Mesendoderm (in vitro differentiated cells): ENCODE results near the gene ZDHHC19. TPM values are rescaled to one million over a fixed set of nuclear protein-coding genes. Genes with fewer than 3 reads are reported as not detected.

ENCODE experiments used
- DNase-seq: peaks from one replicate; pipeline ENCODE4 v3.0.0; 2013
- H2AK5ac ChIP-seq: 2 replicates; pipeline ENCODE4 v1.6.1; 2013; ENCODE audit warnings: low read length, inconsistent platforms
- H2BK120ac ChIP-seq: 2 replicates; pipeline ENCODE4 v1.6.1; 2013; ENCODE audit warnings: low read depth, mild to moderate bottlenecking, low read length, moderate library complexity, mixed read lengths
- H2BK15ac ChIP-seq: replicated peaks from 2 replicates; pipeline ENCODE4 v1.6.1; 2013; ENCODE audit warnings: low read depth, mild to moderate bottlenecking, moderate library complexity
- H2BK5ac ChIP-seq: 2 replicates; pipeline ENCODE4 v1.6.1; 2013; ENCODE audit warnings: low read length, inconsistent platforms
- H3K18ac ChIP-seq: 2 replicates; pipeline ENCODE4 v1.6.1; 2013; ENCODE audit warnings: mild to moderate bottlenecking, low read length, mixed read lengths
- H3K23ac ChIP-seq: one replicate; pipeline ENCODE4 v1.6.1; 2013; ENCODE audit warnings: low read length
- H3K27ac ChIP-seq: 2 replicates; pipeline ENCODE4 v1.5.1; 2013; ENCODE audit warnings: low read depth, mild to moderate bottlenecking, inconsistent platforms, low read length, moderate library complexity
- H3K27me3 ChIP-seq: 2 replicates; pipeline ENCODE4 v1.6.1; 2013; ENCODE audit warnings: low read length, control low read depth, mild to moderate bottlenecking, inconsistent platforms; ENCODE audit not compliant: insufficient read depth, poor library complexity
- H3K36me3 ChIP-seq: 2 replicates; pipeline ENCODE4 v1.6.1; 2013; ENCODE audit warnings: low read length, inconsistent platforms; ENCODE audit not compliant: control insufficient read depth, insufficient read depth
- H3K4ac ChIP-seq: one replicate; pipeline ENCODE4 v1.6.1; 2013; ENCODE audit warnings: low read depth, mild to moderate bottlenecking, low read length, moderate library complexity
- H3K4me1 ChIP-seq: 2 replicates; pipeline ENCODE4 v1.6.1; 2013; ENCODE audit warnings: low read depth, low read length, inconsistent platforms; ENCODE audit not compliant: control insufficient read depth
- H3K4me2 ChIP-seq: 2 replicates; pipeline ENCODE4 v1.6.1; 2013; ENCODE audit warnings: low read length
- H3K4me3 ChIP-seq: 2 replicates; pipeline ENCODE4 v1.5.1; 2013; ENCODE audit warnings: mild to moderate bottlenecking, low read length
- H3K56ac ChIP-seq: one replicate; pipeline ENCODE4 v1.6.1; 2013; ENCODE audit warnings: low read length
- H3K79me1 ChIP-seq: 2 replicates; pipeline ENCODE4 v1.6.1; 2013; ENCODE audit warnings: low read length, inconsistent platforms
- H3K79me2 ChIP-seq: 2 replicates; pipeline ENCODE4 v1.6.1; 2013; ENCODE audit warnings: mild to moderate bottlenecking, low read length; ENCODE audit not compliant: control insufficient read depth, insufficient read depth
- H3K9ac ChIP-seq: 2 replicates; pipeline ENCODE4 v1.6.1; 2013; ENCODE audit warnings: low read length, inconsistent platforms
- H4K5ac ChIP-seq: one replicate; pipeline ENCODE4 v1.6.1; 2013; ENCODE audit warnings: low read length
- H4K8ac ChIP-seq: one replicate; pipeline ENCODE4 v1.6.1; 2013; ENCODE audit warnings: low read depth, mild to moderate bottlenecking, control low read depth, low read length, moderate library complexity
- WGBS: extraction: QIAGEN DNeasy Blood & Tissue Kit; methylation state at CpG from one replicate; pipeline ENCODE4 v1.1.7; 2013; ENCODE audit warnings: low lambda C conversion rate, missing lambda C conversion rate; ENCODE audit not compliant: insufficient coverage; ENCODE audit errors: extremely low coverage; 5-methylcytosine and 5-hydroxymethylcytosine counted together
- small RNA-seq: library from polyadenylated mRNA; stranded (forward); fragments of <200 nt; extraction: miRNeasy Mini kit (QIAGEN cat#:217004); gene quantifications from one replicate; pipeline ENCODE3, GENCODE V24; 2013; ENCODE audit not compliant: insufficient read depth

Gene ZDHHC19

DNA sequence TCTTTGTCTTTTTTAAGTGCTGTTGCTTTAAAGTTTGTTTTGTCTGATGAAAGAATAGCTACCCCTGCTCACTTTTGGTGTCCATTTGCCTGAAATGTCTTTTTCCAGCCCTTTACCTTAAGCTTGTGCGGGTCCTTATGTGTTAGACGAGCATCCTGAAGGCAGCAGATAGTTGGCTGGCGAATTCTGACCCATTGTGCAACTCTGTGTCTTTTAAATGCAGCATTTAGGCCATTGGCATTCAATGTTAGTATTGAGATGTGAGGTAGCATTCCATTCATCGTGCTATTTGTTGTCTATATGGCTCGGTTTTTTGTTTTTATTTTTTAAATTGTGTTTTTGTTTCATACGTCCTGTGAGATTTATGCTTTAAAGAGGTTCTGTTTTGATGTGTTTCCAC is 55.0 kb downstream of the ZDHHC19 start:
- H3K18ac ChIP-seq, result no peak overlapping the region
- no peak overlapping the region for H2BK15ac ChIP-seq
- no peak overlapping the region for H3K9ac ChIP-seq
- no peaks in the 10 kb centered on the region for H3K27me3 ChIP-seq
- H3K23ac ChIP-seq, result no peak overlapping the region
- H3K4me1 ChIP-seq, result no peaks in the 10 kb centered on the region
- no peak overlapping the region for H2AK5ac ChIP-seq
- no peak for DNase-seq
- H4K8ac ChIP-seq, result no peak overlapping the region
- H3K56ac ChIP-seq, result no peak overlapping the region
- no peaks in the 10 kb centered on the region for H3K36me3 ChIP-seq
- no CpG with 5 or more reads among the region's 6 CpGs for WGBS
- no peak overlapping the region for H3K4me2 ChIP-seq
- no peak overlapping the region for H2BK5ac ChIP-seq
- no peaks in the 10 kb centered on the region for H3K79me2 ChIP-seq
- H3K79me1 ChIP-seq, result no peaks in the 10 kb centered on the region
- H2BK120ac ChIP-seq, result no peak overlapping the region
- no peak overlapping the region for H3K4ac ChIP-seq
- no peak overlapping the region for H3K27ac ChIP-seq
- H4K5ac ChIP-seq, result no peak overlapping the region
- H3K4me3 ChIP-seq, result no peak overlapping the region

DNA sequence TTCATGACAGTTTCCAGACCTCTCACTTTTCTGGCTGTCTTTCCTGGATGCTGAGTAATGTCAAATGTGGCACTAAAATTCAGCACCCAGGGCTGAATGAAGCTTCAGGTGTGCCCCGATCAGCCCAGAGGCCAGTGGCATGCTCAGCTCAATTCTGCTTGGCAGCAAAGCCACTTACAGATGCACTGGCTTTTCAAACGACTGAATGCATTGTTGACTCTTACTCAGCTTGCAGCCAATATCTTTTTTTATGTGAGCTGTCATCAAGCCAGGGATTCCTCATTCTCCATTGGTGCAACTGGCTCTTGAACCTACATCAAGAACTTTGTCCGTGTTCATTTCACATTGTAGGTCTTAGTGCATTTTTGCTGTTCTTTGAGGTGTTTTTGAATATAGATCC is 60.7 kb downstream of the ZDHHC19 start:
- Histone ChIP-seq H3K4me3 (no peak overlapping the region), H2BK120ac (no peak overlapping the region), H3K27ac (no peak overlapping the region), H2AK5ac (no peak overlapping the region), H3K79me2 (no peaks in the 10 kb centered on the region), H3K18ac (no peak overlapping the region), H3K4me2 (no peak overlapping the region), H3K56ac (no peak overlapping the region), H4K8ac (no peak overlapping the region), H3K27me3 (no peaks in the 10 kb centered on the region), H3K79me1 (no peaks in the 10 kb centered on the region), H3K4me1 (no peaks in the 10 kb centered on the region), H2BK5ac (no peak overlapping the region), H3K36me3 (no peaks in the 10 kb centered on the region), H3K9ac (no peak overlapping the region), H3K23ac (no peak overlapping the region), H2BK15ac (no peak overlapping the region), H4K5ac (no peak overlapping the region), H3K4ac (no peak overlapping the region)
- DNase-seq, result no peak
- no CpG with 5 or more reads among the region's 3 CpGs for WGBS

DNA sequence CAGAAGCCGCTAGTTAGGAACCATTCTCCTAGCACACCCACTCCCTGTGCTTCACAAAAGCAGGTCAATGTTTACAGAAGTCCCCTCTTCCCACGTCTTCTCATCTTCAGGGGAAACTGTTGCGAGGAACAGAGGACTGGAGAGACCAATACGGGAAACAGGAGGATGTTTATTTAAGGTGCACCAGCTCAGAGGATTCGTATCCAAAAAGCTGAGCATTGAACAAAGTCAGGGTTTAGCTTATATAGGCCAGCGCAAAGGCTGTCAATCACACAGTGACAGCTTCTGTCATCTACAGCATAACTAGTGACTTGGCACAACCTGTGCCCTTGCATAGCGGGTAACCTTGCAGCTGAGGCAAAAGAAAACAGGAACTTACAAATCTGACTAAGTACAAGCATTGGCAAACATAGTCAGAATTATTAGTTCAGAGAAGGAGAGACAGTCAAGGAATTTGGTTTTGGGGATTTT is 61.3 kb downstream of the ZDHHC19 start:
- WGBS, result no CpG with 5 or more reads among the region's 7 CpGs
- no peak for DNase-seq

DNA sequence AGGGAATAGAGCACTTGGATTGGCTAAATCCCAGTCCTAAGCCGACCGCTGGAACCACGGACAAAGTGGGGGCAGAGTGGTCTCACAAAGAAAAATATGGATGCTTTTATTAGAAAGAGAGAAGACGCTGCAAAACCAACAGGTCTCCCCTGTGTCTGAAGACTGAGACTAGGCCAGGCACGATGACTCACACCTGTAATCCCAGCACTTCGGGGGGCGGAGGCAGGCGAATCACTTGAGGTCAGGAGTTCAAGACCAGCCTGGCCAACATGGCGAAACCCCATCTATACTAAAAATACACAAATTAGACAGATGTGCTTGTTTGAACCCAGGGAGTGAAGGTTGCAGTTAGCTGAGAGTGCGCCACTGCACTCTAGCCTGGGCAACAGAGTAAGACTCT is 61.8 kb downstream of the ZDHHC19 start:
- H3K4ac ChIP-seq, result no peak overlapping the region

More for the DNA sequence above, 61.3 kb downstream of the ZDHHC19 start:
- no peak overlapping the region for H4K8ac ChIP-seq
- no peak overlapping the region for H2AK5ac ChIP-seq
- H3K4me2 ChIP-seq, result no peak overlapping the region
- no peak overlapping the region for H3K27ac ChIP-seq
- H3K9ac ChIP-seq, result no peak overlapping the region
- no peak overlapping the region for H3K18ac ChIP-seq
- H3K4ac ChIP-seq, result no peak overlapping the region
- H3K23ac ChIP-seq, result no peak overlapping the region
- H2BK120ac ChIP-seq, result no peak overlapping the region
- no peaks in the 10 kb centered on the region for H3K4me1 ChIP-seq
- H3K36me3 ChIP-seq, result no peaks in the 10 kb centered on the region
- no peaks in the 10 kb centered on the region for H3K79me2 ChIP-seq
- no peak overlapping the region for H2BK5ac ChIP-seq
- no peaks in the 10 kb centered on the region for H3K79me1 ChIP-seq
- no peak overlapping the region for H3K4me3 ChIP-seq
- no peak overlapping the region for H3K56ac ChIP-seq
- no peak overlapping the region for H2BK15ac ChIP-seq
- no peaks in the 10 kb centered on the region for H3K27me3 ChIP-seq
- H4K5ac ChIP-seq, result no peak overlapping the region

More for the DNA sequence above, 61.8 kb downstream of the ZDHHC19 start:
- Histone ChIP-seq H2BK5ac (no peak overlapping the region), H3K18ac (no peak overlapping the region), H3K56ac (no peak overlapping the region), H3K27me3 (no peaks in the 10 kb centered on the region), H3K27ac (no peak overlapping the region), H3K4me3 (no peak overlapping the region), H3K79me2 (no peaks in the 10 kb centered on the region), H2BK15ac (no peak overlapping the region), H3K23ac (no peak overlapping the region), H3K79me1 (no peaks in the 10 kb centered on the region), H3K36me3 (no peaks in the 10 kb centered on the region), H3K4me2 (no peak overlapping the region), H2AK5ac (no peak overlapping the region), H2BK120ac (no peak overlapping the region), H3K4me1 (no peaks in the 10 kb centered on the region), H4K5ac (no peak overlapping the region), H4K8ac (no peak overlapping the region), H3K9ac (no peak overlapping the region)
- no CpG with 5 or more reads among the region's 10 CpGs for WGBS
- DNase-seq, result no peak

Small RNA genes lying within 50 kb of the gene (small RNA-seq; reads per million reads assigned to genes)
- not detected for gene RF00019
